Chondrocyte (in vitro differentiated cells): Measurements from ENCODE around the gene DRD1. TPM values are rescaled to one million over a fixed set of nuclear protein-coding genes. Genes with fewer than 3 reads are reported as not detected.
"Not testable (repeated sequence)": the region's sequence is repeated elsewhere in the genome, so short reads cannot be mapped to it uniquely, and the experiment has no call there.

Experiments
- DNase-seq: peaks from one replicate; pipeline ENCODE4 v3.0.0; 2021; ENCODE audit warnings: mixed read lengths, low spot score
- H3K27ac Mint-ChIP-seq: one replicate; pipeline ENCODE4 v1.8.0; 2021; ENCODE audit warnings: mild to moderate bottlenecking, moderate library complexity, mixed read lengths; ENCODE audit not compliant: unreplicated experiment
- H3K27me3 Mint-ChIP-seq: 2 replicates; pipeline ENCODE4 v1.8.0; 2021; ENCODE audit warnings: low read depth, mixed read lengths
- H3K36me3 Mint-ChIP-seq: 2 replicates; pipeline ENCODE4 v1.8.0; 2021; ENCODE audit warnings: low read depth, mixed read lengths
- H3K4me1 Mint-ChIP-seq: 2 replicates; pipeline ENCODE4 v1.8.0; 2021; ENCODE audit warnings: low read depth, mild to moderate bottlenecking, mixed read lengths
- H3K4me3 Mint-ChIP-seq: one replicate; pipeline ENCODE4 v1.8.0; 2021; ENCODE audit warnings: mild to moderate bottlenecking, moderate library complexity, mixed read lengths; ENCODE audit not compliant: unreplicated experiment
- H3K9me3 Mint-ChIP-seq: 2 replicates; pipeline ENCODE4 v1.8.0; 2021; ENCODE audit warnings: low read depth, mixed read lengths
- CTCF ChIP-seq: fragments of 200-600 bp; sonication (generic); IDR thresholded peaks from 2 replicates; pipeline ENCODE4 v1.5.0; 2021; ENCODE audit warnings: antibody characterized with exemption, mild to moderate bottlenecking, moderate library complexity
- total RNA-seq: library from RNA; stranded (reverse); gene quantifications from 3 replicates; pipeline ENCODE4 v1.2.1, GENCODE V29; 2021

The DRD1 gene
- total RNA-seq, 1 donor from 2014 or later, result 0.35 TPM

GRCh38 chr5:175427762-175428161 is 16.2 kb downstream of the DRD1 start:
- TF ChIP-seq CTCF, result no peak
- Mint-ChIP-seq H3K4me1 (no peaks in the 10 kb centered on the region), H3K27ac (no peak overlapping the region), H3K9me3 (peaks cover 6% of the 10 kb centered on the region), H3K36me3 (no peaks in the 10 kb centered on the region), H3K27me3 (peaks cover 6% of the 10 kb centered on the region), H3K4me3 (no peak overlapping the region)
- DNase-seq, result no peak

GRCh38 chr5:175424594-175424993 is 19.4 kb downstream of the DRD1 start:
- not testable (repeated sequence) for H3K4me1 Mint-ChIP-seq, H3K4me3 Mint-ChIP-seq, H3K9me3 Mint-ChIP-seq, H3K27ac Mint-ChIP-seq, H3K36me3 Mint-ChIP-seq, H3K27me3 Mint-ChIP-seq, DNase-seq

- TF ChIP-seq CTCF, result no peak
- Mint-ChIP-seq H3K4me3 (no peak overlapping the region), H3K27me3 (peaks cover 2% of the 10 kb centered on the region), H3K36me3 (no peaks in the 10 kb centered on the region), H3K9me3 (peaks cover 3% of the 10 kb centered on the region), H3K27ac (no peak overlapping the region), H3K4me1 (no peaks in the 10 kb centered on the region)
- no peak for DNase-seq
Observed at GRCh38 chr5:175422058-175422457, 21.9 kb downstream of the DRD1 start.

- Mint-ChIP-seq H3K36me3 (no peaks in the 10 kb centered on the region), H3K4me1 (no peaks in the 10 kb centered on the region), H3K27ac (no peak overlapping the region), H3K4me3 (no peak overlapping the region), H3K27me3 (peaks cover 2% of the 10 kb centered on the region), H3K9me3 (peaks cover 6% of the 10 kb centered on the region)
- no peak for TF ChIP-seq CTCF
- DNase-seq, result no peak
Observed at GRCh38 chr5:175420383-175420782, 23.6 kb downstream of the DRD1 start.

GRCh38 chr5:175418251-175418650 is 25.7 kb downstream of the DRD1 start:
- Mint-ChIP-seq H3K9me3 (peaks cover 6% of the 10 kb centered on the region), H3K4me1 (no peaks in the 10 kb centered on the region)
- no peak for DNase-seq

More at GRCh38 chr5:175418251-175418650, 25.7 kb downstream of the DRD1 start:
- Mint-ChIP-seq H3K4me3 (no peak overlapping the region), H3K36me3 (no peaks in the 10 kb centered on the region), H3K27me3 (no peaks in the 10 kb centered on the region), H3K27ac (no peak overlapping the region)
- TF ChIP-seq CTCF, result no peak
